Measurements from ENCODE around the gene SNAP47.

The SNAP47 gene

DNA sequence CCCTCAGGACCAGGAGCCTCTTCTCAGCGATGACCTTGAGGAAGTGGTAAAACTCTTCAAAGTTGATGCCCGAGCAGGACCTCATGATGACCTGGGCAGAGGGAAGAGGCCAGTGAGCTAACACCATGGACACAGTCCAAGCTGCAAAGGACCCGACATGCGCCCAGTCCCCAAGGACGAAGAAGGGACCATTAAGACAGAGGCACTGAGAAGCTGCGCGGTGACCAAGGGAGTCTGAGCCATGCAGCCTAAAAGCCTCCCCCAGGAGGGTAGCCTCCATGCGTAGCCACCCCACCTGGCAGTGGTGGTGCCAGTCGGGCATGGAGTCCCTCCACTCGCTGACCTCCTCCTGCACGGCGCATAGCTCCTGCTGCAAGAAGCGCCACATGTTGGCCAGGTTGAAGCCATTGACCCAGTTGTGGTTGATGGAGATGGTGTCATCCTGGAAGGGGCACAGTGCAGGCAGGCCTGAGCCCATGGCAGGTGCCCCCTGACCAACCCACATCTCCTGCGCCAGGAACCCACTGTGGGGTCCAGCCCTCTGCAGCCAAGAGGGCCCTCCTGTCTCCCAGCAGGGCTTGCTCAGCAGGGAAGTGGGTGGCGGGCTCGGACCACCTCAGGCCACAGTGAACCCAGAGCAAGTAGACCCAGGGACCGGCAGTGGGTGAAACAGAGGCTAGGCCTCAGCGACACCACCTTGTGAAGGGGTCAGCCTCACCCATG lies 2.5 kb upstream of the SNAP47 start:
- DNase-seq = no peak

DNA sequence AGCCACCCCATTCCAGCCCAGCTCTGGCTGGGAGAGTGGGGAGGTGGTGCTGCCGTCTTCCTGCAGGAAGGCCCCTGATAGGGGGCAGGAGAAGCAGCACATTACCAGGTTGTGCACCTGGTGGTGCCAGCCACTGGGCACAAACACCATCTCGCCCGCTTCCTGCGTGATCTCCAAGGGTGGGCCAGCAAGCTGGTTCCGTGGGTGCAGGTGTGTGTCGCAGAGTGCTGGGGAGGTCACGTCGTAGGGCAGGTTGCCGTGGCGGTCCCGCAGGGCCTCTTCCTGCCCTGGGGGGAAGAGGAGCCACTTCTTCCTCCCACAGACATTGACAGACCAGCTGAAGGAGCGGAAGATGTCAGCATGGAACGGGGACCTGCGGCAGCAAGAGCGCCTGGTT lies 1.9 kb upstream of the SNAP47 start:
- no peak for DNase-seq

DNA sequence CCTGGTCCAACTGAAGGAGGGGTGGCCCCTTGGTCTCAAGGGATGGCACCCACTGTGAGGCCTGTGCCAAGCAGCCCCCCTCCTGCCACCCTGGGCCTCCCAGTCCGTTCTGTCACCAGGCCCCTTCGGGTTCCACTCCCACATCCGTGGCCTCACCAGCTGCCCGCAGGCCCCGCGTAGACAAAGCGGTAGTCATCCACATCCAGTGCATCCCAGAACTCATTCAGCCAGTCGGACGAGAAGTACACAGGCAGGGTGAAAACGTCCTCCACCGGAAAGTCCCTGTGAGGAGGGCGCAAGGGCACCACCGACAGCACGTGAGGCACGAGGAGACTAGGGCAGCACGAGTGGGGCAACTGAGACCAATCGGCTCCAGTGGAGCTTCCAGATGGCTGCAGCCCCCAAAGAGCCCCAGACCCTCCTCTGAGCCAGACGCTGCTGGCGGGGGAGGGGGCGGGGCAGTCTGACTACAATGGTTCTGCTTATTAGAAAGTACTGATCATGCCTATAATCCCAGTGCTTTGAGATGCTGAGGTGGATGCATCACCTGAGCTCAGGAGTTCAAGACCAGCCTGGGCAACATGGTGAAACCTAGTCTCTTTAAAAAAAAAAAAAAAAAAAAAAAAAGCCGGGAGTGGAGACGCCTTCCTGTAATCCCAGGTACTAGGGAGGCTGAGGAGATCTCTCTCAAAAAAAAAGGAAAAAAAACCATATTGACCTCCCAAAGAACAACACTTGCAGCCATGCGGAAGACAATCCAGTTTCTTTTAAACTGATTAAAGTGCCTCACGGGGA lies 1.3 kb upstream of the SNAP47 start:
- no peak for DNase-seq

DNA sequence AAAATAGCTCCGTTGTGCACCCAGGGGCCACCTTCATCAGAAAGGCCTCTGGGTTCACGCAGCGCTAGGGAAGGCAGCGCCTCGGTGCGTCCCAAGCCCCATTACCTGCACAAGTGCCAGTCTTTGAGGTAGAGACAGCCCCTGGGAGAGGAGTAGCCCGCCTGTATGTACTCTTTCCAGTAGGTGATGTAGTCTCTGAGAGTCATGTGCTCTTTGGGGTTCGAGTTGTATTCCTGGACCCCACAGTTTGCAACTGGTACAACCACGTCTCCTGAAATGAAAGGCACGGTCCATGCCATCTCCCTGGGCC lies 734 bp upstream of the SNAP47 start:
- DNase-seq = no peak

DNA sequence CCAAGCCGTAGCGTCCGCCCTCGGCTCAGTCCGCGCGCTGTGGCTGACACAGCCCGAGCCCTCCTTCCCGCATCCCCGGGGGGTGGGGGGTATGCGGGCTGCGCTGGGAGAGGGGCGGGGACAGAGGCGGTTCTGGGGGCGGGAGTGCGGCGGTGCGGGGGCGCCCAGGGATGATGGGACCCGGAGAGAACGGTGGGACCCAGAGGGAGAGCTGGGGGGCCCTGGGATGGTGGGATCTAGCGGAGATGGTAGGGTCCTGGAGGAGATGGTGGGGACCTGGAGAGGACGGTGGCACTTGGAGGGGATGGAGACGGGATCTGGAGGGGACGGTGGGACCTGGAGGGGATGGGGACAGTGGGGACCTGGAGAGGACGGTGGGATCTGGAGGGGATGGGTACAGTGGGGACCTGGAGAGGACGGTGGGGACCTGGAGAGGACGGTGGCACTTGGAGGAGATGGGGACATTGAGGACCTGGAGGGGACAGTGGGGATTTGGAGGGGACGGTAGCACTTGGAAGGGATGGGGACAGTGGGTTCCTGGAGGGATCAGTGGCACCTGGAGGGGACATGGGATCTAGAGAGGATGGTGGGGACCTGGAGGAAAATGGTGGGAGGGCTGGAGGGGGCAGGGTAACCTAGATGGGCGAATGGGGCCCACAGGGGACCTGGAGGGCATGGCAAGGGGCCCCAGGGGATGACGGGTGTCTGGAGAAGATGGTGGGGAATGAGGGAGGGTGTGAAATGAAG lies 477 bp downstream of the SNAP47 start:
- no peak for DNase-seq

DNA sequence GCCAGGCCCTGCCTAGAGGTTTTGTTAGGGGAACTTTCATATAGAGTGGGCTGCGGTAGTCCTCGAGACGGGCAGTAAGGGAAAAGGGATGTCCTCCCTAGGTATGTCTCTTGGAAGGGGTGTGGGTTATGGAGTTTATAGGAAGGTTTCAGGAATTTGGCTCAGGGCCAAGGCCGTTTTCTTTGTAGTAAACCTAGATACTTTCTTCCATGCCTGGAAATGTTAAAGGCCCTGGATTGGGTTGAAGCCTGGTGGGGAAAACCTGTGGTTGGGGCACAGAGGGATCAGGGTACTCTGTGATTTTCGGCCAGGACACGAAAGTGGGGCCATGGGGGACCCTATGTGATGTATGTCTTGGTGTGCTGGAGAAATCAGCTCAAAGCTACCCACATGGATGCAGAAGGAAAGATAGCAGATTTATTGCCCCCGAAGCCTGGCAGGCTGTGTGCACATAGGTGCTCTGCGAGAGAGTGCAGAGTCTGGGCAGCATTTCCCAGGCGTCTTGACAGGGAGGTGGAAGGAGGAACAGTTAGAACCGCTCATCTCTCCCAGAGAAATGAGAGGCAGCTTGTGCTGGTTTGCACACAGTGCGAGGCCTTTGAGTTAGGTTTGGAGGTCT lies 1.7 kb downstream of the SNAP47 start:
- DNase-seq = no peak

DNA sequence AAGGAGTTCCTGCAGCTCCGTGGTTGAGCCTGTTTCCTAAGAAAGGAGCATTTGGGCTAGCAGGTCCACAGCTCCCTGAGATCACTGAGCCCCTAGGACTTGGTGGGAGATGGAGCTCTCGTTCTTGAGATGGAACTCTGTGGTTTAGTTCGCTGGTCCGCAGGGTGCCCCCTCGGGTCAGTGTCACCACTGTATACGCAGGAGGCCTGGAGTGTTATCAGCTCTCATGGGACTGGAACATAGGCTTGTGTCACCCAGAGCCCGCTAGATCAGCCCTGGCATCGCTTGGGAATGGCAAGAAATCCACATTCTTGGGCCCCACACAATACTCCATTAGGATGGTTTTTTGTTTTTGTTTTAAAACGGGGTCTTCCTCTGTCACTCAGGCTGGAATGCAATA lies 3.6 kb downstream of the SNAP47 start:
- no peak for DNase-seq

DNA sequence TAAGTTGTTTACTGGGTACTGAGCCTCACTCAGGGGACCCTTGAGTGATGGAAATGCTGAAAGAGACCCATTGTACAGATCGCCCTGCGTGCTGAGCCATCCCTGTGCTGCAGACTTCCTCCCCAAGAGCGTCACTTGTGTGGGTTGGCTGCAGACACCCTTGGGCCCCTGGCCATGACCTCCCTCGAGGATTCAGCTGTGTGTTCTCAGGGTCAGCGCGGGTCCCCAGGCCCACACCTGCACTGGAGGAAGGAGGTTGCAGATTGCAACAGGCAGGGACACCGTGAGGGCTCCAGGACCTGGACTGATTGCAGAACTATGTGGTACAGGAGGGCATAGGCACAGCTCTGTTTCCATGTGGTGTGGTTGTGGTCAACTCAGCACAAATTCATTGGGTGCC lies 4.4 kb downstream of the SNAP47 start:
- no peak for DNase-seq

DNA sequence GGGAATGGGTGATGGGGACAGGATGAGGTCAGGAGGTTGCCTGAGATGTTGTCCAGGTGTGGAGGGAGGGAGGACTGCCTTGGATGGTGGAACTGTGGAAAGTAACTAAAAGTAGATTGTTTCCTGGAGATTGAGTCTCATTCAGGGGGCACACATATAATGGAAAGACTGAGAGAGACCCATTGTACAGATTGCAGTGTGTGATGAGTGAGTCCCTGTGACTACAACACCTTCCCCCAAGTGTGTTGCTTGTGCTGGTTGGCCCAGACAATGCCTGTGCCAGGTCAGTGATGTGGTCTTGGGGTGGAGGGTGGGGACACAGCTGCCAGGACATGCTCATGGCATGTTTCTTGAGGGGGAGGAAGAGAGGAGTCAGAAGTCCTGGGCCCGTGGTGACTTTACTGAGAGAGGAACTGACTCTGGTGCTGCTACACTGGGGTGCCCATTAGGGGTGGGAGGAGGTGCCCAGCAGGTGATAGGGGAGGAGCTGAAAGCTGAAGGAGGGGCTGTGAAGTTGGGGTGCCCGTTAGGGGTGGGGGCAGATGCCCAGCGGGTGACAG lies 5.2 kb downstream of the SNAP47 start:
- DNase-seq = no peak

DNA sequence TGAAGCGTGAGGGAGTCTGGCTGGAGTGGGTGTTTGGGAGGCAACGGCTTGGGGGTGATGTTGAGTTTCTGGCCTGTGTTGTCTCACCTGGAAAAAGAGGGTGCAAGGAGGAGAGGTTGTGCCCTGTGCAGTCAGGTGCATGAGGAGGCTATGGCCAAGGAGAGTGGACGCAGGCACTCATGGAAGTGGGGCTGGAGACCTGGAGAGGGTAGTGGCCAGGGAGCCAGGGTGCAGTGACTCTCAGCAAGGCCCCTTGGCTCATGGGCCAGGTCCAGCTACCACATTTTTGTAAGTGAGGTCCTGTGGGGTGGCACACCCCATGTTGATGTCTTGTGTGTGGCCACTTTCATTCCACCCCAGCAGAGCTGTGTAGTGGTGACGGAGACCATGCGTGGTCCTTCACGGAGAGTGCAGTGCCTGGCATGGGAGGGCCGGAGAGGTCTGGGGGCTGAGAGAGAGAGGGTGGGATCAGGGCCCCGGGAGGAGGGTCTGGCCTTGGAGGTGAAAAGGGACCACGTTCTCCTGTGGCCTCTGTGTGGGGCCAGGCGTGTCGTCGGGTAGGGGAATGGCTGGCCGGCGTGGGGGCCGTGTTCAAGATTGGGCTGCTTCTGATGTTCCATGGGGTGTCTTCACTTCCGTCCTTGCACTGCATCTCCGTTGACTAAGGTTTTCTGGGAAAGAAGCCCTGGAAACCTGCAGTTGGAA lies 6.1 kb downstream of the SNAP47 start:
- no peak for DNase-seq

DNA sequence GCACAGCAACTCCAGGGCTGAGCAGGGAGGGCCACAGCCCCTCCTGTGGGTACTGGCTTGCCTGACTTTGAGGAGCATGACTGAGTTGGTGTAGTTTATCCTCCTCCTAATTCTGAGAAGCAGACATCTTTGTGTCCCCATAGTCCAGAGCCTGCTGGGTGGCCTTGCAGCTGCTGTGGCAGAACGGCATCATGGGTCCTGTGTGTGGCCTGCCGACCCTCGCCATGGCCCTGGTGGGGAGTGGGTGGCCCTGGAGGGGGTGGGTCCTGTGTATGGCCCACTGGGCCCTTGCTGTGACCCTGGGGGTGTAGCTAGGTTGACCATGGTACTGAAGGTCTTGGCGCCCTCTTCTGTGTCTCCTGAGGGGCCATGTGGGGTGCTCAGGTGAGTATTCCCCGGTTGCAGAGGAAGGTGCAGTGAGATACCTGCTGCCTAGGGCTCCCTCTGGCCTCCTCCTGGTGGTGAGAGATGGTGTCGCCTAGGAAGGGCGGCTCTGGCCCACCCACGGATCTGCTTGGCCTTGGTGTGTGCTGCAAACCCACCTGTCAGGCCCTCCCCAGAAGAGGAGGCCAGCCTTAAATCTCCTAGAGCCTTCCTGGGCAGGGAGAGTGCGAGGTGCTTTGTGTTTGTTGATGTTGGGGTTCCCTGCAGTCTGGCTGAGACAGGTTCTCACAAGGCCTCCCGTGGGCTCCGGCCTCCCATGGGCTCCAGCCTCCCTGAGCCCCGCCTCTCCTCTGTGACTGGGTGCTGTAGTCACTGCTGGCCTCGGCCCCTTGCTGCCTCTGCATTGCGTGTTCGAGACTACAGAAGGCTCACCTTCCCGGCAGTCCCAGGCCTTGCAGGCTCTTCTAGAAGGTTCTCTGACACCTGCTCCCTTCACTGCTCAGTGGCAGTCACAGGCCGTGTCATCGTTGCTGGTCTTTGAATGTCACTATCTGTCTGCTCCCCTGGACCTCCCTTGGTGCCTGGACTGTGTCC lies 7.8 kb downstream of the SNAP47 start:
- DNase-seq = no peak

DNA sequence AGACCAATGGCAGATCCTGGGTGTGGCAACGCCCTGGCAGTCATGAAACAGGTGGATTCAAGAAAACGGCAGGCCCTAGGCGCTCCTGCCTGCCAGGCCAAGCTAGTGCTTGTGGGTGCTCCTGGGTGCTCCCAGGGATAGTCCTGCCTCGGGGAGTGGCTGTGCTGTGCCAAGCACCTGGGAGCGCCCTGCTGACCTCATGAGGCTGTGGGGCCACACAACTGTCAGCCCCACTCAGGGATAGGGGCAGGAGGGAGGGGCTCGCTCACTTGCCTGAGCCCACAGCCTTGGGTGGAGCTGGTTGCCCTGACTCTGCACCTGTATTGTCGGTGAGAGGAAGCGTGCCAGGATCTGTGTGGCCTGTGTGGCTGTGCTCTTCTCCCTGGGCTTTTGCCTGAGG lies 9.4 kb downstream of the SNAP47 start:
- no peak for DNase-seq

DNA sequence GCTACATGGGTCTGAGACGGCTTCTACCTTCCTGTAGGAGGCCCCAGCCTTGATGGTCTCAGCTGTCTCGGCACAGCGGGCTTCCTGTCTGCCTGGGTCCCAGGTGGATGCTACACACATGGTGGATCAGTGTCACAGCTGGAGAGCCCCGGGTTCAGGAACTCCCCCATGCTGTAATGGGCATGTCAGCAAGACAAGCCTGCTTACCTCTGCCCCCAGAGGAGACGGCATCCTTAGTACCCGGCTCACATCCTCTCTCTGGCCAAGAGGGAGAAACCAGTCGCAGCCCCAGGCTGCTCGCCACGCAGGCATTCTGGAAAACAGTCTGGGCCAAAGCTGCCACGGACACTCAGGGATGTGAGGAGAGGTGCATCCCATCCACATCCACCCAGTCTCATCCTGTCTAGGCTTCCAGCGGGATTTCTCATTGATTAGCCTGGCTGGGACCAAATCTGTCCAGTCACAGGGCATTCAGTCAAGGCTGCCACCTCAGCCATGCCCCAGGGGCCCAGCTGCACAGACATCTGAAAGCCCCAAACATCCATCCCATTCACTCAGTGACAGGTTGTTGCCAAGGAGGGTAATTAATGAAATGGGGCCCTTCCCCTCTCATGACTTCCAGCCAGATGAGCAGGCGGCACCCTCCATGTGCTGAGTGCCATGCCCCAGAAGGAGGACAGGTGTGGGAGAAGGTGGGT lies 10.5 kb downstream of the SNAP47 start:
- DNase-seq = no peak

DNA sequence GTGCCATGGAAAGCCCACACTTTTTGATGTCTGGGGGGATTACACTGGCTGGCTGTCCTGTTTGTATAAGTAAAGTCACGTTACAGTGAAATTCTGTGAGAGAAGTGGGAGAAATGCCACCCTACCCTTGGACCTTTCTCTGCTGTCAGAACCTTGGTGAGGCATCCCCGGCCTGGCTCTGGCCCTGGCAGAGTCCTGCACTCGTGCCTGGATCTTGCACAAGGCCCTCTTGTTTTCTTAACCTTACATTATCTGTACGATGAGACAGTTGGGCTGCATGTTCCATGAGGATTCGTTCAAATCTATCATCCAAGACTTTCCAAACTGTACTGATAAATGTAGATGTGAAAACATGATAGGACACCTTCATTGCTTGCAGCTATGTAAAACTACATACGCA lies 11.4 kb downstream of the SNAP47 start:
- no peak for DNase-seq

DNA sequence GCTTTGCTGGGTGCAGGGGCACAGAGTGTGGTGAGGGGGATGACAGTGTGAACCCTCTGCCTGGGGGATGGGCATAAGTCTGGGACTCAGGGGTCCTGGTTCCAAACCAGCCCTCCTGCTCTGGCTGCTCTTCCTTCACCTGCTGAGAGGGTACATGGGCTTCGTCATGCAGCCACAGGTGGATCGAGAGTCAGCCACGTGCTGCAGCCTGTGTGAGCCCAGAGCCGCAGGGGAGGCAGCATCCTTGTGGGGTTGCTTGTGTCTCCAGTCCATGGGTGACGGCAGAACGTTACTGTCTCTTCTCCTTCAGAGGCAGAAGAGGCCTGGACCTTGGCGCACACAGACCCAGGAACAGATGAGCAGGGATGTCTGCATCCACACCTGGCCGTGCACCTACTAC lies 12.1 kb downstream of the SNAP47 start:
- DNase-seq = no peak

DNA sequence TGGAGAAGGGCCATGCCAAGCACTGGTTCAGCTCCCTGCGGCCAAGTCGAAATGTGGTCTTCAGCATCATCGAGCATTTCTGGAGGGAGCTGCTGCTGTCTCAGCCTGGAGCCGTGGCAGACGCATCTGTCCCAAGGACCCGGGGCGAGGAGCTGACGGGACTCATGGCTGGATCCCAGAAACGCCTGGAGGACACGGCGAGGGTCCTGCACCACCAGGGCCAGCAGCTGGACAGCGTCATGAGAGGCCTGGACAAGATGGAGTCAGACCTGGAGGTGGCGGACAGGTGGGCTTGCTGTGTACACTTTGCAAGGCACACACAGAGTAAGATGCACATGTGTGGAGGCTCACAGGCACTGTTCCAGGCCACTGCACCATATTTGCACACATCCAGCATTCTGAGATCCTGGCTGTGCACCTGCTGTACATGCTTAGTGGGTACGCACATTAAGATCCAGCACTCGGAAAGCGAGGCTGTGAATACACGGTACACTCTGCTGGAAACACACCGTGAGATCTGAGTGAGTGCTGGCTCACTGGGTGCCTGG lies 12.8 kb downstream of the SNAP47 start:
- no peak for DNase-seq

DNA sequence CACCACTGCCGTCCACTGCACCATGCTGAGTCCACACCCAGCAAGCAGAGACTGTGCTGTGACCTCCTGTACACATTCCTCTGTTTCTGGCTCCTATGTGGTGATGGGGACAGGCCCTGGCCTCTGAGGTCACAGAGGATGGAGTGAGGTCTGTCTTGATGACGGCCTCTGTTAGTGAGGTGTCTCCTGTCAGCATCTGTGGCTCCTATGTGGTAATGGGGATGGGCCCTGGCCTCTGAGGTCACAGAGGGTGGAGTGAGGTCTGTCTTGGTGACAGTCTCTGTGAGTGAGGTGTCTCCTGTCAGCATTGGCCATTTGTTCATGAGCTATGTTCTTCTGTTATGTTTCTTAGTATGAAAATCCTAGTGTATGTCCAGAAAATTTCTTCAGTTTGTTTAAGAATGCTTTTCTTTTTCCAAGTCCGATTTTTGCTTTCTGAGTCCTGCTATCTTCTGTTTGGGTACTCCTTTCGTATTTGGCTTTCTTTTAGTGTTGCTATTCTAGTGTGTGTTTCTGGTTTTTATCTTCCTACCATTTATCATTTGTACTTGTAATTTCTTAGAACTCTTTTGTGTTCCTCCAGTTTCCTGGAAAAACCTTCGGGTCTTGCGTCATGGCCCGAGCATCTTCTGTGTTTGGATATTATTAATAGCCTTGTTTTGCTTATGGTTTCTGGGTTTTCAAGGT lies 13.4 kb downstream of the SNAP47 start:
- DNase-seq = no peak

DNA sequence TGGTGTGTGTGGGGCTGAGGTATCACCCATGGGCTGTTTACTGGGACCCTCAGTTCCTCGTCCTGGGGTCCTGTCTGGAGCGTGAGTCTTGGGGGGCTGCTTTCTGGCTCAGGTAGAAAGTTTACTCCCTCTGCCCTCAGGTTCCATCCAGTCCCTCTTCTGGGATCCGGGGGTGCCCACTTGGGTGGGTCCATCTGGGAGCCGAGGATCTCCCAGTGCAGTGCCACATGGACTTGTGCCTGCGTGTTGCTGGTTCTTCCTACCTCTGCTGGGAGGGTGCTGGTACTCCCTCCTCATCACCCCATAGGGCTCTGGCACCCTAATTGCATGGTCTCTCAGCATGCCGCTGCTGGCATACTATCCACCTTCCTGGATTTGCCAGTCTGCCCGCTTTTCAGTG lies 14.0 kb downstream of the SNAP47 start:
- DNase-seq = no peak

DNA sequence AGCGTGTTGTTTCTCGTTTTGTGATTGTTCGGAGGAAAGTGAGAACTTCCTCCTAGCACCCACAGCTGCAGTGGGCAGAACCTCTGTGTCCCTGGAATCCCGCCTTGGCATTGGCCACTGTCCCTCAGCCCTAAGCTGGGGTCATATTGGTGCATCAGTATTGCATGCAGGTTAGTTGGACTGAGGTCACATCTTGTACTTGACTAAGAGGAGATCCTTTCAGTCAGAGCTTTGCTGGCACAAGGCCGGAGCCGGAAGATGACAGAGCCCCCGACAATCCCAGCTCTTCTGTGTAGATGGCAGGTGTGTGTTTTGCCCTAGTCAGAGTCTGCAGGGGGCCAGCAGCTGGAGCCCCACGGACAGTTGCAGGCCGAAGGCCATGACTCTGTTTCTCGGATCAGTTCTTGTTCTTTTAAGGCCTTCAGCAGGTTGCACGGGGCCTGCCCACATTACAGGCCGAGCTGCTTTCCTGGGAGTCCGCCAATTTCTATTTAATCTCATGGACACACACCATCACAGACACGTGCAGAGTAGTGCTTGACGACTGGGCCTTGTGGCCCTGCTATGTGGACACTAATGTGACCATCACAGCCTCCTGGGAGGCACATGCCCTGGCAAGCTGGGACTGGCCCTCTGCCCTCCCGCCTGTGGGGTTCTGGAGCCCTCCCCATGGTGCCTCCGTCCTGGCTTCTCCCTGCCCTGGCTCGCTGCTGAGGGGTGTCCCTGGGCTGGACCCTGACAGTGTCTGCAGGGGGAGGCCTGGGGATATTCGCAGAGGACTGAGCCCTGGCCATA lies 14.9 kb downstream of the SNAP47 start:
- DNase-seq = no peak

All from NCI-H1694 (cell line).